GM12878 (cell line): ENCODE results near the gene FCGR3A. TPM values are rescaled to one million over a fixed set of nuclear protein-coding genes. Genes with fewer than 3 reads are reported as not detected.

Experiments
- ATAC-seq: fragments of 200-7000 bp; cut with Tn5 transposase; 3 replicates; pipeline ENCODE4 v1.9.1; 2020; ENCODE audit warnings: mild to moderate bottlenecking, moderate library complexity
- BruUV-seq: library from RNA; stranded (reverse); fragments of 400-500 nt; replicated peaks from 2 replicates; lab custom pipeline; 2021; lab: Mats Ljungman, UMichigan
- CTCF ChIA-PET: fragments of 300-600 bp; sonication (Branson Sonifier 250); formaldehyde crosslinking; extraction: SDS; loops from one replicate; lab custom pipeline; 2021; ENCODE audit warnings: inconsistent platforms; lab: Yijun Ruan, JAX
- POLR2A ChIA-PET: fragments of 350-600 bp; formaldehyde crosslinking; extraction: SDS; loops from one replicate; lab custom pipeline; 2021; ENCODE audit warnings: inconsistent platforms; lab: Charles Lee
- RAD21 ChIA-PET: fragments of 300-600 bp; sonication (Branson Sonifier 250); formaldehyde crosslinking; loops from one replicate; lab custom pipeline; 2023; ENCODE audit warnings: antibody characterized with exemption; ENCODE audit not compliant: unreplicated experiment; lab: Charles Lee
- SMC1A ChIA-PET: fragments of 300-600 bp; sonication (Branson Sonifier 250); formaldehyde crosslinking; loops from one replicate; lab custom pipeline; 2023; ENCODE audit not compliant: unreplicated experiment, uncharacterized antibody; lab: Charles Lee
- DNase-seq: peaks from one replicate; pipeline ENCODE4 v3.0.0-alpha.2; 2011; ENCODE audit warnings: low read depth, low spot score
- FAIRE-seq: peaks from 3 replicates; lab custom pipeline; 2011; peaks lifted over from hg19 to GRCh38; lab: Jason Lieb, UNC
- H2AFZ ChIP-seq: 2 replicates; pipeline ENCODE4 v1.6.0; 2011; ENCODE audit warnings: low read depth, low read length, control low read depth; ENCODE audit not compliant: control insufficient read depth
- H3K27ac ChIP-seq: 2 replicates; pipeline ENCODE4 v1.5.1; 2011; ENCODE audit warnings: control low read depth; ENCODE audit not compliant: control insufficient read depth, insufficient read depth
- H3K27me3 ChIP-seq, 2 experiments: replicated peaks in 1 of 2; 2 replicates each; pipeline versions ENCODE4 v1.6.0 to v1.6.1; 2011; ENCODE audit warnings: low read length in 1 of 2; ENCODE audit not compliant: control insufficient read depth in 2 of 2, insufficient read depth in 2 of 2
- H3K36me3 ChIP-seq, 2 experiments: 2 replicates each; pipeline ENCODE4 v1.5.1; 2011; ENCODE audit warnings: low read length in 1 of 2; ENCODE audit not compliant: control insufficient read depth in 2 of 2, insufficient read depth in 2 of 2
- H3K4me1 ChIP-seq: 2 replicates; pipeline ENCODE4 v1.6.1; 2011; ENCODE audit warnings: mild to moderate bottlenecking, low read length, moderate library complexity, mixed read lengths; ENCODE audit not compliant: control insufficient read depth, insufficient read depth
- H3K4me2 ChIP-seq: 2 replicates; pipeline ENCODE4 v1.6.0; 2011; ENCODE audit warnings: control low read depth; ENCODE audit not compliant: control insufficient read depth, insufficient read depth
- H3K4me3 ChIP-seq: fragments of 200-600 bp; sonication (generic); 2 replicates; pipeline ENCODE4 v1.5.1; 2016
- H3K79me2 ChIP-seq: 2 replicates; pipeline ENCODE4 v1.6.0; 2011; ENCODE audit warnings: low read length; ENCODE audit not compliant: control insufficient read depth, insufficient read depth
- H3K9ac ChIP-seq: 2 replicates; pipeline ENCODE4 v1.8.0; 2011; ENCODE audit warnings: low read length, control low read depth, mixed read lengths; ENCODE audit not compliant: control insufficient read depth, insufficient read depth
- H3K9me3 ChIP-seq: replicated peaks from 3 replicates; pipeline ENCODE4 v1.5.1; 2011; ENCODE audit warnings: mild to moderate bottlenecking, low read length; ENCODE audit not compliant: control insufficient read depth, insufficient read depth
- H4K20me1 ChIP-seq: 2 replicates; pipeline ENCODE4 v1.6.0; 2011; ENCODE audit not compliant: control insufficient read depth, insufficient read depth
- BCL3 ChIP-seq: IDR thresholded peaks from 2 replicates; pipeline ENCODE4 v1.6.1; 2011; ENCODE audit warnings: borderline replicate concordance, low read depth, mild to moderate bottlenecking, moderate library complexity, low read length; ENCODE audit not compliant: insufficient read depth, poor library complexity, severe bottlenecking
- BHLHE40 ChIP-seq, 2 experiments: fragments of 450-650 bp in 1 of 2; IDR thresholded peaks; 2 replicates each; pipeline ENCODE4 v1.6.1; 2011 to 2017; ENCODE audit warnings: low read depth in 2 of 2, borderline replicate concordance in 1 of 2, improper control_type of control experiment in 1 of 2, low read length in 1 of 2, mild to moderate bottlenecking in 1 of 2
- CBFB ChIP-seq: IDR thresholded peaks from 2 replicates; pipeline ENCODE4 v1.6.1; 2016; ENCODE audit warnings: antibody characterized with exemption, low read depth
- DPF2 ChIP-seq: fragments of 450-650 bp; IDR thresholded peaks from 2 replicates; pipeline ENCODE4 v1.6.1; 2017; ENCODE audit warnings: mild to moderate bottlenecking
- IKZF1 ChIP-seq: fragments of 450-650 bp; conservative IDR thresholded peaks from 2 replicates; pipeline ENCODE4 v1.6.1; 2017; ENCODE audit warnings: antibody characterized with exemption, mild to moderate bottlenecking
- IKZF2 ChIP-seq, 2 experiments: fragments of 450-650 bp; IDR thresholded peaks; 2 replicates each; pipeline ENCODE4 v1.6.1; 2017; ENCODE audit warnings: mild to moderate bottlenecking in 2 of 2, moderate library complexity in 2 of 2
- PML ChIP-seq: IDR thresholded peaks from 2 replicates; pipeline ENCODE4 v1.6.1; 2012; ENCODE audit warnings: low read length, inconsistent platforms
- RAD51 ChIP-seq: fragments of 450-650 bp; IDR thresholded peaks from 2 replicates; pipeline ENCODE4 v1.6.1; 2016; ENCODE audit warnings: moderate library complexity, mild to moderate bottlenecking, inconsistent platforms
- RUNX3 ChIP-seq: IDR thresholded peaks from 2 replicates; pipeline ENCODE4 v1.6.1; 2012; ENCODE audit warnings: low read length, inconsistent platforms
- TAF1 ChIP-seq: IDR thresholded peaks from 2 replicates; pipeline ENCODE4 v1.6.1; 2011; ENCODE audit warnings: mild to moderate bottlenecking, low read depth, low read length, borderline replicate concordance
- USF1 ChIP-seq: IDR thresholded peaks from 2 replicates; pipeline ENCODE4 v1.6.1; 2011; ENCODE audit warnings: borderline replicate concordance, low read depth, mild to moderate bottlenecking, moderate library complexity, mixed read lengths, low read length; ENCODE audit not compliant: insufficient read depth; ENCODE audit errors: extremely low read length
- WRNIP1 ChIP-seq: IDR thresholded peaks from 2 replicates; pipeline ENCODE4 v1.6.1; 2011; ENCODE audit warnings: low read depth, low read length, improper control_type of control experiment, borderline replicate concordance
- ZNF24 ChIP-seq: fragments of 450-650 bp; IDR thresholded peaks from 2 replicates; pipeline ENCODE4 v1.6.1; 2017; ENCODE audit warnings: antibody characterized with exemption, mild to moderate bottlenecking
- WGBS: methylation state at CpG from one replicate; pipeline ENCODE4 v1.1.6; 2016; ENCODE audit warnings: low lambda C conversion rate; ENCODE audit not compliant: insufficient replicate concordance, insufficient coverage; ENCODE audit errors: missing lambda C conversion rate; 5-methylcytosine and 5-hydroxymethylcytosine counted together
- in situ Hi-C: fragments of 300-500 bp; cut with MboI; formaldehyde crosslinking; loops from 9 replicates; pipeline ENCODE4 v1.14.3; 2018; ENCODE audit warnings: mixed read lengths
- intact Hi-C: fragments of 100-400 bp; cut with micrococcal nuclease; formaldehyde crosslinking; loops from one replicate; pipeline ENCODE4 v1.14.2; 2022; ENCODE audit not compliant: unreplicated experiment
- polyA plus RNA-seq, 11 experiments: library from polyadenylated mRNA; depleted of rRNA in 4 of 11; unstranded in 6 of 11; stranded (reverse) in 5 of 11; fragments of >200 nt; fragmentation: Nextera tagmentation in 4 of 11; fragmentation: Illumina TruSeq in 1 of 11; extraction: Ambion mirVana in 4 of 11; extraction: Trizol in 1 of 11; gene quantifications; 1 replicate in 1 of 11; 2 replicates in 10 of 11; pipeline versions ENCODE4 v1.2.1 to v1.2.3, GENCODE V29; 2011 to 2016; ENCODE audit warnings: inconsistent platforms in 2 of 11, missing spikeins in 2 of 11, low read depth in 1 of 11
- total RNA-seq, 4 experiments: library from RNA; depleted of rRNA in 3 of 4; stranded (reverse); fragments of >200 nt in 3 of 4; fragmentation: Illumina TruSeq in 1 of 4; extraction: Trizol in 1 of 4; gene quantifications; 2 replicates each; pipeline versions ENCODE4 v1.2.1 to v1.2.3, GENCODE V29; 2013 to 2021

FCGR3A gene
- total and polyA plus RNA-seq, 10 of the 15 experiments (the other 5 are each of a cell fraction or from before 2014, with no cell fraction given) = 0.09 to 0.10 TPM; not detected in 8

GRCh38 chr1:161510477-161510876, 39.1 kb downstream of the FCGR3A start (continued):
- TF ChIP-seq BHLHE40 (IDR thresholded peaks at IDR 0.05; ENCODE audit: borderline replicate concordance in 1 of 2, low read depth in 2 of 2, low read length in 1 of 2) = no peak
- no peak for TF ChIP-seq TAF1
- no peak for TF ChIP-seq DPF2
- TF ChIP-seq WRNIP1 = no peak
- no peak for TF ChIP-seq IKZF2 (IDR thresholded peaks at IDR 0.05)

- SMC1A ChIA-PET = interaction anchor here (1.5 to 1.8 kb wide), 2 partner anchors 11 to 12 kb away, joined by 4 to 5 read pairs; no protein-coding TSS in a partner anchor
- Histone ChIP-seq H3K4me1 (peaks cover 7% of the 10 kb centered on the region), H3K9ac (no peak overlapping the region), H3K79me2 (no peaks in the 10 kb centered on the region), H2AFZ (no peak overlapping the region), H4K20me1 (no peaks in the 10 kb centered on the region), H3K27ac (no peak overlapping the region), H3K4me3 (no peak overlapping the region), H3K27me3 (no peaks in the 10 kb centered on the region), H3K9me3 (no peaks in the 10 kb centered on the region), H3K36me3 (no peaks in the 10 kb centered on the region), H3K4me2 (no peak overlapping the region)
- no TSS peak for BruUV-seq
- FAIRE-seq (no peak), ATAC-seq (peak; percentile 14; the same call in 2 of the 3 replicates), DNase-seq (no peak)
- RAD21 ChIA-PET = interaction anchor here (1.1 to 1.3 kb wide), 2 partner anchors 12 to 33 kb away, joined by 3 to 5 read pairs; no protein-coding TSS in a partner anchor
- CTCF ChIA-PET = interaction anchor here (0.7 to 1.9 kb wide), 4 partner anchors 11 to 287 kb away, joined by 3 to 5 read pairs (median 4); no protein-coding TSS in a partner anchor
- POLR2A ChIA-PET = interaction anchor here (1.1 to 1.6 kb wide), 2 partner anchors 11 to 232 kb away, joined by 3 read pairs; no protein-coding TSS in a partner anchor
- 47% methylated on average over 15 of the region's 15 CpGs for WGBS
- TF ChIP-seq BCL3 = peak; percentile 29
- 0 out of 2 replicates have a peak, but pooled peaks have one; percentile 25 for TF ChIP-seq IKZF1
- TF ChIP-seq RAD51 = peak; percentile 32; the same call in 1 of the 2 replicates
- 0 out of 2 replicates have a peak, but pooled peaks have one; percentile 24 for TF ChIP-seq CBFB
- TF ChIP-seq ZNF24 = no peak
- TF ChIP-seq PML = no peak
- peak; percentile 5 for TF ChIP-seq USF1
- TF ChIP-seq RUNX3 = peak; percentile 52
- intact Hi-C loops = no loop called here
- in situ Hi-C loops = no loop called here
Observed at GRCh38 chr1:161506336-161507223, 43.0 kb downstream of the FCGR3A start.
